Thoracic aorta (tissue), 2 donors: ENCODE data around the gene LRP3. TPM values are rescaled to one million over a fixed set of nuclear protein-coding genes. Genes with fewer than 3 reads are reported as not detected.

Experiments
- ATAC-seq: fragments of 150-250 bp; one replicate; pipeline ENCODE4 v1.8.0; 2017; ENCODE audit warnings: low read depth; ENCODE audit not compliant: insufficient number of reproducible peaks, low FRiP score
- DNase-seq: peaks from one replicate; pipeline ENCODE4 v3.0.0-alpha.2; 2020; ENCODE audit warnings: low spot score
- H3K27ac ChIP-seq, 2 donors: fragments of 200-600 bp; sonication (generic); 1 replicate in 1 of 2; 2 replicates in 1 of 2; pipeline ENCODE4 v1.5.1; 2016; ENCODE audit warnings: mild to moderate bottlenecking in 2 of 2, moderate library complexity in 2 of 2
- H3K27me3 ChIP-seq: fragments of 200-600 bp; sonication (generic); replicated peaks from 2 replicates; pipeline ENCODE4 v1.6.0; 2016; ENCODE audit warnings: mild to moderate bottlenecking; ENCODE audit not compliant: insufficient read depth
- H3K36me3 ChIP-seq: fragments of 200-600 bp; sonication (generic); one replicate; pipeline ENCODE4 v1.5.1; 2016
- H3K4me1 ChIP-seq, 2 donors: fragments of 200-600 bp; sonication (generic); 1 replicate in 1 of 2; 2 replicates in 1 of 2; pipeline versions ENCODE4 v1.5.1 to v1.6.0; 2016; ENCODE audit warnings: low read depth in 2 of 2, mild to moderate bottlenecking in 1 of 2; ENCODE audit not compliant: control insufficient read depth in 1 of 2
- H3K4me3 ChIP-seq: fragments of 200-600 bp; sonication (generic); 2 replicates; pipeline ENCODE4 v1.5.1; 2016; ENCODE audit warnings: mild to moderate bottlenecking
- H3K9me3 ChIP-seq: fragments of 200-600 bp; sonication (generic); 2 replicates; pipeline ENCODE4 v1.5.1; 2016
- CTCF ChIP-seq: fragments of 200-600 bp; sonication (generic); IDR thresholded peaks from one replicate; pipeline ENCODE4 v1.5.1; 2019; ENCODE audit warnings: antibody characterized with exemption
- total RNA-seq, 2 donors: library from RNA; depleted of rRNA; stranded (reverse); fragments of >200 nt; gene quantifications; one replicate each; pipeline versions ENCODE4 v1.1.0 to v1.2.3, GENCODE V29; 2016

Gene LRP3
- total RNA-seq, 2 donors from 2014 or later = 32.2 to 50.9 TPM

DNA sequence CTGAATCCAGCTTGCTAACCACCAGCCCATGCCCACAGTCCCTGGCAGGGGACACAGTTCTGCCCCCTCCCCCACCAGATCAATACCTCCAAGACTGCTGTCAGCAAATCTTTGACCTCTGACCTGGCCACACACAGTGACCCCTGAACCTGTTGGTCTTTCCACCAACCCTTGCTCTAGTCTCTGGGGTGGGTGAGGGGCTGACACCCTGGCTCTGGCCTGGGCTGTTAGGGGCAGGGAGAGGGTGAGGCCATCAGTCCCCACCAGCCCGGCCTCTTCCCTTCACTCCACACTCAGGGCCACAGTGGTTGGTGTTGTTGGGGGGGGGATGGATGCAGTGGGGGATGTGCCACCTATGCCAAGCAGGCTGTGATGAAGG is 53.3 kb downstream of the LRP3 start:
- ATAC-seq (no peak), DNase-seq (no peak)
- Histone ChIP-seq H3K9me3 (peaks cover 5% of the 10 kb centered on the region), H3K36me3 (no peaks in the 10 kb centered on the region), H3K27me3 (no peaks in the 10 kb centered on the region), H3K4me1 (no peaks in the 10 kb centered on the region), H3K4me3 (no peak overlapping the region), H3K27ac (no peak overlapping the region)
- no peak for TF ChIP-seq CTCF

- H3K36me3 ChIP-seq = no peaks in the 10 kb centered on the region
- no peaks in the 10 kb centered on the region for H3K27me3 ChIP-seq
- no peak overlapping the region for H3K4me3 ChIP-seq
- ATAC-seq (no peak), DNase-seq (no peak)
- no peak for TF ChIP-seq CTCF
- H3K27ac ChIP-seq = no peak overlapping the region
- no peaks in the 10 kb centered on the region for H3K4me1 ChIP-seq
- H3K9me3 ChIP-seq = peaks cover 5% of the 10 kb centered on the region
These were observed 54.0 kb downstream of the LRP3 start for GRCh38 chr19:33248104-33248503.

GRCh38 chr19:33248553-33248953 is 54.4 kb downstream of the LRP3 start:
- H3K27me3 ChIP-seq = no peaks in the 10 kb centered on the region
- ATAC-seq = no peak
- no peak for TF ChIP-seq CTCF

GRCh38 chr19:33248954-33249613 is 55.0 kb downstream of the LRP3 start:
- Histone ChIP-seq H3K4me3 (no peak overlapping the region), H3K4me1 (no peaks in the 10 kb centered on the region), H3K36me3 (no peaks in the 10 kb centered on the region), H3K27ac (no peak overlapping the region), H3K27me3 (no peaks in the 10 kb centered on the region), H3K9me3 (peaks cover 5% of the 10 kb centered on the region)
- no peak for TF ChIP-seq CTCF
- ATAC-seq = no peak
- DNase-seq = no peak

More at GRCh38 chr19:33248553-33248953, 54.4 kb downstream of the LRP3 start:
- no peaks in the 10 kb centered on the region for H3K36me3 ChIP-seq
- DNase-seq = no peak
- no peaks in the 10 kb centered on the region for H3K4me1 ChIP-seq
- no peak overlapping the region for H3K27ac ChIP-seq
- peaks cover 5% of the 10 kb centered on the region for H3K9me3 ChIP-seq
- no peak overlapping the region for H3K4me3 ChIP-seq

- Histone ChIP-seq H3K4me1 (no peaks in the 10 kb centered on the region), H3K36me3 (no peaks in the 10 kb centered on the region), H3K27ac (no peak overlapping the region), H3K9me3 (peaks cover 5% of the 10 kb centered on the region), H3K4me3 (no peak overlapping the region), H3K27me3 (no peaks in the 10 kb centered on the region)
- TF ChIP-seq CTCF = no peak
- ATAC-seq (no peak), DNase-seq (no peak)
These were observed 55.7 kb downstream of the LRP3 start for GRCh38 chr19:33249740-33250366.
